Middle frontal gyrus (tissue), 1 donor: Measurements from ENCODE around the gene SCO2.

Experiments used
- DNase-seq: peaks from one replicate; pipeline ENCODE4 v3.0.0-alpha.2; 2015; ENCODE audit warnings: low spot score; ENCODE audit errors: extremely low spot score

Gene SCO2

GRCh38 chr22:50532824-50533796 lies 7.7 kb upstream of the SCO2 start:
- no peak for DNase-seq

GRCh38 chr22:50531962-50532674 lies 6.7 kb upstream of the SCO2 start:
- no peak for DNase-seq

GRCh38 chr22:50531546-50531961 lies 6.2 kb upstream of the SCO2 start:
- DNase-seq: no peak

GRCh38 chr22:50530877-50531545 lies 5.6 kb upstream of the SCO2 start:
- no peak for DNase-seq

- DNase-seq: no peak
These were observed 5.1 kb upstream of the SCO2 start for GRCh38 chr22:50530580-50530876.

GRCh38 chr22:50529897-50530579 lies 4.6 kb upstream of the SCO2 start, which contains the start of gene TYMP:
Gene TYMP, minus strand, starts transcription at chr22:50530012. Its CDS starts 303 bp downstream, at chr22:50529709.
- no peak for DNase-seq

- no peak for DNase-seq
These were observed 4.1 kb upstream of the SCO2 start for GRCh38 chr22:50529416-50529896.

- no peak for DNase-seq
These were observed 3.5 kb upstream of the SCO2 start for GRCh38 chr22:50528682-50529415.

- no peak for DNase-seq
These were observed 2.7 kb upstream of the SCO2 start for GRCh38 chr22:50527921-50528681.

- DNase-seq: no peak
These were observed 1.7 kb upstream of the SCO2 start for GRCh38 chr22:50526834-50527801.

GRCh38 chr22:50526108-50526833 lies 873 bp upstream of the SCO2 start:
- DNase-seq: no peak

- no peak for DNase-seq
These were observed 385 bp upstream of the SCO2 start for GRCh38 chr22:50525858-50526107.

GRCh38 chr22:50524676-50525103 lies 708 bp downstream of the SCO2 start:
- no peak for DNase-seq

- DNase-seq: no peak
These were observed 1.4 kb downstream of the SCO2 start for GRCh38 chr22:50523806-50524675.

- no peak for DNase-seq
These were observed 2.0 kb downstream of the SCO2 start for GRCh38 chr22:50523458-50523805.

- no peak for DNase-seq
These were observed 2.5 kb downstream of the SCO2 start for GRCh38 chr22:50522806-50523438.
